SH-SY5Y (cell line): Measurements from ENCODE around the gene GTF3C1.

Experiments
- GATA2 ChIP-seq: IDR thresholded peaks from 2 replicates; pipeline ENCODE4 v1.6.1; 2011; ENCODE audit warnings: mild to moderate bottlenecking, low read depth, low read length
- GATA3 ChIP-seq: IDR thresholded peaks from 2 replicates; pipeline ENCODE4 v1.6.1; 2011; ENCODE audit warnings: low read depth, mild to moderate bottlenecking, low read length, moderate library complexity

GRCh38 chr16:27410761-27411160, 139.0 kb downstream of the GTF3C1 start:
- TF ChIP-seq GATA3 (no peak), GATA2 (no peak)
